GM19452 (cell line): Measurements from ENCODE around the gene RIIAD1.
A peak's percentile ranks its signal among the peaks of the same experiment; 100 is the strongest.
"Not testable (repeated sequence)": the region's sequence is repeated elsewhere in the genome, so short reads cannot be mapped to it uniquely, and the experiment has no call there.

Source experiments
- ATAC-seq: cut with Tn5 transposase; IDR thresholded peaks from one replicate; pipeline ENCODE4 v1.9.1; 2021; ENCODE audit not compliant: unreplicated experiment

Gene RIIAD1

GRCh38 chr1:151720974-151721787, at the start of gene RIIAD1:
TSS of gene RIIAD1 (plus strand) at chr1:151721522. CDS start at chr1:151721537, 15 bp downstream.
- peak; percentile 70 for ATAC-seq

- ATAC-seq, result no peak
Measured at GRCh38 chr1:151673407-151673806, 47.9 kb upstream of the RIIAD1 start.

- ATAC-seq, result no peak
Measured at GRCh38 chr1:151680391-151680790, 40.9 kb upstream of the RIIAD1 start.

- ATAC-seq, result no peak
Measured at GRCh38 chr1:151680826-151681225, 40.5 kb upstream of the RIIAD1 start.

GRCh38 chr1:151681923-151682322, 39.4 kb upstream of the RIIAD1 start:
- no peak for ATAC-seq

- ATAC-seq, result not testable (repeated sequence)
Measured at GRCh38 chr1:151682901-151683300, 38.4 kb upstream of the RIIAD1 start.

GRCh38 chr1:151684128-151684527, 37.2 kb upstream of the RIIAD1 start:
- no peak for ATAC-seq

GRCh38 chr1:151686561-151686960, 34.8 kb upstream of the RIIAD1 start:
- no peak for ATAC-seq

- ATAC-seq, result no peak
Measured at GRCh38 chr1:151689494-151689893, 31.8 kb upstream of the RIIAD1 start.

- no peak for ATAC-seq
Measured at GRCh38 chr1:151692226-151692625, 29.1 kb upstream of the RIIAD1 start.

- no peak for ATAC-seq
Measured at GRCh38 chr1:151693057-151693651, 28.2 kb upstream of the RIIAD1 start.

GRCh38 chr1:151701515-151701914, 19.8 kb upstream of the RIIAD1 start:
- no peak for ATAC-seq

- ATAC-seq, result no peak
Measured at GRCh38 chr1:151702936-151703335, 18.4 kb upstream of the RIIAD1 start.

- no peak for ATAC-seq
Measured at GRCh38 chr1:151703813-151704212, 17.5 kb upstream of the RIIAD1 start.

GRCh38 chr1:151704246-151704645, 17.1 kb upstream of the RIIAD1 start:
- ATAC-seq, result no peak

- no peak for ATAC-seq
Measured at GRCh38 chr1:151705146-151705545, 16.2 kb upstream of the RIIAD1 start.

GRCh38 chr1:151705753-151706463, 15.4 kb upstream of the RIIAD1 start:
- ATAC-seq, result no peak

- no peak for ATAC-seq
Measured at GRCh38 chr1:151706464-151707415, 14.6 kb upstream of the RIIAD1 start.

- no peak for ATAC-seq
Measured at GRCh38 chr1:151707541-151708065, 13.7 kb upstream of the RIIAD1 start.

GRCh38 chr1:151708891-151709290, 12.4 kb upstream of the RIIAD1 start:
- ATAC-seq, result no peak
